Spleen (tissue), 7 donors: ENCODE measurements around the gene COMMD4.

Experiments used
- POLR2A ChIP-seq, 3 donors: fragments of 450-650 bp; IDR thresholded peaks; one replicate each; pipeline ENCODE4 v1.5.1; 2017; ENCODE audit warnings: antibody characterized with exemption in 3 of 3, mild to moderate bottlenecking in 1 of 3
- POLR2AphosphoS5 ChIP-seq, 3 donors: sonication (generic); formaldehyde crosslinking; IDR thresholded peaks; one replicate each; pipeline ENCODE4 v1.5.1; 2017; ENCODE audit warnings: antibody characterized with exemption in 3 of 3
- TF ChIP-seq, protein P1 (sequence below), 11 experiments: fragments of 200-600 bp in 7 of 11; fragments of 450-650 bp in 4 of 11; sonication (generic) in 4 of 11; IDR thresholded peaks in 8 of 11; conservative IDR thresholded peaks in 3 of 11; 1 replicate in 7 of 11; 2 replicates in 4 of 11; pipeline versions ENCODE4 v1.4.0 to v1.8.0; 2016 to 2021; ENCODE audit warnings: antibody characterized with exemption in 11 of 11, inconsistent platforms in 4 of 11, mild to moderate bottlenecking in 1 of 11
- donor health status: DM: no; HTN: no; CAD: no; lungs with moderate emphysema.
- donor health status: DM: no; HTN: no; CAD: no.
- donor health status: DM: no; HTN: no; CAD: no.

DNA sequence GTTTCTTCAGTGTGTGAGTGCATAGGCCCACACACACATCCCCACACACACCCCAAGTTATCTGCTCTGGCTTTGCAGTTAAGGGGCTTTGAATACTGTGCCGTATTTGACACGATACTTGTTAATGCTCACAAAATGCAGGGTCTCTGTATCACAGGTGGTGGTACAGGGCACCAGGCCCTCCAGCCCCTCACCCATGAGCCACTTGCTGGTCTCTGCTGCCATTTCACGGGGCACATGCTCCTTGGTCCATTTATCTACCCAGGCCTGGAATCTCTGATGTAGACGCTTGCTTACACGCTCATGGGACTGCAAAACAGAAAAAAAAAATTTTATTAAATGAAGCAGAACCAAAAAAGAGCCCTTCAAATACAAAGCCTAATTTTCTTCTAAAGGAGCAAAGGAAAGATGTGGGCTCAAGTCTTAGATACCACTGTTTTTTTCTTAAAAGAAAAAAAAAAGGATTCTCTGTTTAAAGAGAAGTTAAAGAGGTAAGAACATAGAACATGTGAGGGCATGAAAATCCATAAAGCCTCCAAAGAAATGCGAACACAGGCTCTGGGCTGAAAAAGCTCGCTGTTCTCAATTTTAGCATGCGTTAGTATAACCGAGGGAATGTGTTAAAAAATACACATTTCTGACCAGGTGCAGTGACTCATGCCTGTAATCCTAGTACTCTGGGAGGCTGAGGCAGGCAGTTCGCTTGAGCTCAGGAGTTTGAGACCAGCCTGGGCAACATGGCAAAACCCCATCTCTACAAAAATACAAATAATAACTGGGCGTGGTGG, 36.2 kb downstream of the COMMD4 start:
- TF ChIP-seq, protein P1, sequence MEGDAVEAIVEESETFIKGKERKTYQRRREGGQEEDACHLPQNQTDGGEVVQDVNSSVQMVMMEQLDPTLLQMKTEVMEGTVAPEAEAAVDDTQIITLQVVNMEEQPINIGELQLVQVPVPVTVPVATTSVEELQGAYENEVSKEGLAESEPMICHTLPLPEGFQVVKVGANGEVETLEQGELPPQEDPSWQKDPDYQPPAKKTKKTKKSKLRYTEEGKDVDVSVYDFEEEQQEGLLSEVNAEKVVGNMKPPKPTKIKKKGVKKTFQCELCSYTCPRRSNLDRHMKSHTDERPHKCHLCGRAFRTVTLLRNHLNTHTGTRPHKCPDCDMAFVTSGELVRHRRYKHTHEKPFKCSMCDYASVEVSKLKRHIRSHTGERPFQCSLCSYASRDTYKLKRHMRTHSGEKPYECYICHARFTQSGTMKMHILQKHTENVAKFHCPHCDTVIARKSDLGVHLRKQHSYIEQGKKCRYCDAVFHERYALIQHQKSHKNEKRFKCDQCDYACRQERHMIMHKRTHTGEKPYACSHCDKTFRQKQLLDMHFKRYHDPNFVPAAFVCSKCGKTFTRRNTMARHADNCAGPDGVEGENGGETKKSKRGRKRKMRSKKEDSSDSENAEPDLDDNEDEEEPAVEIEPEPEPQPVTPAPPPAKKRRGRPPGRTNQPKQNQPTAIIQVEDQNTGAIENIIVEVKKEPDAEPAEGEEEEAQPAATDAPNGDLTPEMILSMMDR (IDR thresholded peaks at IDR 0.05 in 8 of 11, conservative IDR thresholded peaks at IDR 0.05 in 3 of 11) = no peak
- TF ChIP-seq POLR2A (IDR thresholded peaks at IDR 0.05) = no peak
- no peak for TF ChIP-seq POLR2AphosphoS5 (IDR thresholded peaks at IDR 0.05)
